ENCODE data around the gene INHBC.
"Not testable (repeated sequence)": the region's sequence is repeated elsewhere in the genome, so short reads cannot be mapped to it uniquely, and the experiment has no call there.

Gene INHBC

DNA sequence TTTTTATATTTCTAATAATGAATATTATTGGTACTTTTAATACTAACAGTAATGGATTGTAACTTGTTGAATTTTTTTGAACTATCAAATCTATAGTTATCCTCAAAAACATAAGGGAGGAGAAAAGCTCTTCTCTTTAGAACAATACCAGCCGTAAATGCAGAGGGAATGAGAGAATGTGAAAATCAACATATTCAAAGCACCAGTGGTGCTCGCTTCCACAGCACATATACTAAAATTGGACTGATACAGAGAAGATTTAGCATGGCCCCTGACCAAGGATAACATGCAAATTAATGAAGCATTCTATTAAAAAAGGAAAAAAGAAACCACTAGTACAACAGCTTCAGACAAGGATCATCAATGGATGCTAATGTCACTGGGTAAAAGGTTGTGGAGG, 19.5 kb upstream of the INHBC start:
- no peak for DNase-seq (ENCODE audit: low spot score in 2 of 2)
- Histone ChIP-seq H3K4me1 (peaks cover 7% of the 10 kb centered on the region), H3K9me3 (no peaks in the 10 kb centered on the region), H3K36me3 (replicated peaks) (no peaks in the 10 kb centered on the region; the same call in 1 of the 2 replicates), H3K27me3 (ENCODE audit: low read depth) (no peaks in the 10 kb centered on the region), H3K4me3 (no peak overlapping the region)
- in situ Hi-C loops (cut with MboI; ENCODE audit: low sequenced_read_pairs), result no loop called here

DNA sequence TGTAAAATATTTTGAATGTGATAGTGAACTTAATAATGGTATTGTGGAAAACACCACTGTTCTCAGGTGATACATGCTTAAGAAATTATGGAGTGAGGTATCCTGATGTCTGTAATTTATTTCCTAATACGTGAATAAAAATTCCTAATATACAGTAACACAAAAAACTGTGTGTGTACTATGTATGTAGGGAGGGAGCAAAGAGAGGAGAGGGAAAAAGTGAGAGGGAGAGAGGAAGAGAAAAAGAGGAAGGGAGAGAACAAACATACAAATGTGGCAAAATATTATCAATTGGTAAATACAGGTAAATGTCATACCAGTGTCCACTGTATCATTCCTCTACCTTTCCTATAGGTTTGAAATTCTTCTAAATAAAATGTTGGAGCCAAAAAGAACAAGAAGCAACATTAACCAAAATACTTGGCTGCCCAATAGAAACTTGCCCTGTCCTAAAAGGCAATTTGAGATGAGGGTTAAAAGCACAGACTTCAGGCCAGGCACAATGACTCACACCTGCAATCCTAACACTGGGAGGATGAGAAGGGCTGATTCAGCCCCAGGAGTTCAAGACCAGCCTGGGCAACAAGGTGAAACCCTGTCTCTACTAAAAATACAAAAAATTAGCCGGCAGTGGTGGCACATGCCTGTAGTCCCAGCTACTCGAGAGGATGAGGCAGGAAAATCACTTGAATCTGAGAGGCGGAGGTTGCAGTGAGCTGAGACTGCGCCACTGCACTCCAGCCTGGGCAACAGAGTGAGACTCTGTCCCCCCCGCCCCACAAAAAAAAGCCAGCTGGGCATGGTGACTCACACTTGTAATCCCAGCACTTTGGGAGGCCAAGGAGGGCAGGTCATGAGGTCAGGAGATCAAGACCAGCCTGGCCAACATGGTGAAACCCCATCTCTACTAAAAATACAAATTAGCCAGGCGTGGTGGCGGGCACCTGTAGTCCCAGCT, 18.3 kb upstream of the INHBC start:
- Histone ChIP-seq H3K4me1 (peaks cover 7% of the 10 kb centered on the region), H3K4me3 (no peak overlapping the region), H3K36me3 (replicated peaks) (no peaks in the 10 kb centered on the region; the same call in 1 of the 2 replicates), H3K27me3 (ENCODE audit: low read depth) (no peaks in the 10 kb centered on the region), H3K9me3 (no peaks in the 10 kb centered on the region)
- no peak for DNase-seq (ENCODE audit: low spot score in 2 of 2)
- in situ Hi-C loops (cut with MboI; ENCODE audit: low sequenced_read_pairs), result no loop called here

DNA sequence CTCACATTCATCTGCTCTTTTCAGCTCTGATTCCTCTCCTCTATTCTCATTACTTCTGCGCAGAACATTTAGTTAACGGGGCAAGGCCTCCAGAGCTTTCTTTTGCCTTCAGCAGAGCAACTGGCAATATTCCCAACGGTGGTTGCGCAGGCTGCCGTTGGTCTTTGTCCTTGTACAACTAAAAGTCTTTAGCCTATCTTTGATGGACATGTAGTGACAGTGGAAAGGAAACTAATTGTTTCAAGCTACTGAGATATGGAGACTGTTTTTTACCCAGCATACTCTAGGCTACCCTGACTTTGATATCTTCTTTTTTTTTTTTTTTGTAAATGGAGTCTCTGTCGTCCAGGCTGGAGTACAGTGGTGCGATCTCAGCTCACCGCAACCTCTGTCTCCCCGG, 16.3 kb upstream of the INHBC start:
- Histone ChIP-seq H3K9me3 (no peaks in the 10 kb centered on the region), H3K27me3 (ENCODE audit: low read depth) (no peaks in the 10 kb centered on the region), H3K4me1 (peaks cover 7% of the 10 kb centered on the region), H3K4me3 (no peak overlapping the region), H3K36me3 (replicated peaks) (peaks cover 10% of the 10 kb centered on the region)
- DNase-seq (ENCODE audit: low spot score in 2 of 2), result no peak
- in situ Hi-C loops (cut with MboI; ENCODE audit: low sequenced_read_pairs), result no loop called here

DNA sequence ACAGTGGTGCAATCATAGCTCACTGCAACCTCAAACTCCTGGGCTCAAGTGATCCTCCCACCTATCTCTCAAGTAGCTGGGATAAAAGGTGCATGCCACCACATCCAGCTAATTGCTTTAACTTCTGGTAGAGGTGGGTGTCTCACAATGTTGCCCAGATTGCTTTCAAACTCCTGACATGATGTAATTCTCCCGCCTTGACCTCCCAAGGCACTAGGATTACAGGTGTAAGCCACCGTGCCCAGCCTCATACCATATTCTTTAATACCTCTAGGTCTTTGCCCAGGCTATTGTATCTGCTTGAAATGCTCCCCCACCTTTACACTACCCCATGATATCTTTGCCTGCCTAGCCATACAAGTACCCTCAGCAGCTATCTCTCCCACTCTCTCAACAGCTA, 15.1 kb upstream of the INHBC start:
- DNase-seq (ENCODE audit: low spot score in 2 of 2), result no peak
- peaks cover 7% of the 10 kb centered on the region for H3K4me1 ChIP-seq
- H3K4me3 ChIP-seq, result no peak overlapping the region
- H3K27me3 ChIP-seq (ENCODE audit: low read depth), result no peaks in the 10 kb centered on the region
- in situ Hi-C loops (cut with MboI; ENCODE audit: low sequenced_read_pairs), result no loop called here
- H3K9me3 ChIP-seq, result no peaks in the 10 kb centered on the region
- peaks cover 10% of the 10 kb centered on the region for H3K36me3 ChIP-seq (replicated peaks)

DNA sequence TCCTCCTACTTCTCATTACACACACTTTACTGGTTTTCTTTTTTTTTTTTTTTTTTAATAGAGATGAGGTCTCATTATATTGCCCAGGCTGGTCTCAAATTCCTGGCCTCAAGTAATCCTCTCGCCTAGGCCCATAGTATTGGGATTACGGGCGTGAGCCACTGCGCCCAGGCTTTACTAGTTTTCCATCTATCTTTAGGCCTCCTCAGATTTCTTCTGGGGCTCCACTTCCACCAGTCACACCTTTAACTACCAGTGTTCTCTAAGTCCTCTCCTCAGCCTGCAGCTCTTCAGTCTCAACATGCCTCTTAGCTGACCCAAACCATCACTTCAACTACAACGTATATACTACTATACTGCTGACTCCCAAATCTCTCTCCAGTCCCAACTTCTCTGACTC, 14.1 kb upstream of the INHBC start:
- H3K9me3 ChIP-seq, result no peaks in the 10 kb centered on the region
- peaks cover 10% of the 10 kb centered on the region for H3K36me3 ChIP-seq (replicated peaks)
- no peak overlapping the region for H3K4me3 ChIP-seq
- DNase-seq (ENCODE audit: low spot score in 2 of 2), result no peak
- in situ Hi-C loops (cut with MboI; ENCODE audit: low sequenced_read_pairs), result no loop called here
- no peaks in the 10 kb centered on the region; the same call in 1 of the 2 replicates for H3K4me1 ChIP-seq
- H3K27me3 ChIP-seq (ENCODE audit: low read depth), result no peaks in the 10 kb centered on the region

DNA sequence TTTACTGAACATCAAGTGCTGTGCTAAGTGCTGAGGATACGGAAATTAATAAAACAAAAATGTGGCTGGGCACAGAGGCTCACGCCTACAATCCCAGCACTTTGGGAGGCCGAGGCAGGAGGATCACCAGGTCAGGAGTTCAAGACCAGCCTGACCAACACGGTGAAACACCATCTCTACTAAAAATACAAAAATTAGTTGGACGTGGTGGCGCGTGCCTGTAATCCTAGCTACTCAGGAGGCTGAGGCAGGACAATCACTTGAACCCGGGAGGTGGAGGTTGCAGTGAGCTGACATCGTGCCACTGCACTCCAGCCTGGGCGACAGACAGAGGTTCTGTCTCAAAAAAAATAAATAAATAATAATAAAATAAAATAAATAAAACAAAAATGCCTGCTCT, 7.6 kb upstream of the INHBC start:
- H3K4me1 ChIP-seq; DNase-seq (ENCODE audit: low spot score in 2 of 2); in situ Hi-C loops (cut with MboI; ENCODE audit: low sequenced_read_pairs); H3K27me3 ChIP-seq (ENCODE audit: low read depth); H3K9me3 ChIP-seq; H3K4me3 ChIP-seq: not testable (repeated sequence)
- peaks cover 11% of the 10 kb centered on the region for H3K36me3 ChIP-seq (replicated peaks)

DNA sequence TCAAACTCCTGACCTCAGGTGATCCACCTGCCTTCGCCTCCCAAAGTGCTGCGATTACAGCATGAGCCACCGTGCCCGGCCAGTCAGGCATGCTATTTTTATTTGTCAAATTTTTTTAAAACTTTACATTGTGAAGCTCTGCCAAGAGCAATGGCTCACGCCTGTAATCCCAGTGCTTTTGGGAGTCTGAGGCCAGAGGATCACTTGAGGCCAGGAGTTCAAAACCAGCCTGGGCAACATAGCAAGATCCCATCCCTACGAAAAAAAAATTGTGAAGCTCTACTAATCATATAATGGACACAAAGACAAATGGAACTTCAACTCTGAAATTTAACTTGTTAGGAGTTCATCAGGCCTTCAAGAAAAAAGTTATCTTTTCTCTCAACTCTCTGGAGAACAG, 5.6 kb upstream of the INHBC start:
- peaks cover 13% of the 10 kb centered on the region for H3K4me1 ChIP-seq
- in situ Hi-C loops (cut with MboI; ENCODE audit: low sequenced_read_pairs), result no loop called here
- peaks cover 3% of the 10 kb centered on the region; the same call in 1 of the 2 replicates for H3K36me3 ChIP-seq (replicated peaks)
- peak overlapping the region; percentile 50 for H3K4me3 ChIP-seq
- DNase-seq (ENCODE audit: low spot score in 2 of 2), result no peak
- H3K27me3 ChIP-seq (ENCODE audit: low read depth), result no peaks in the 10 kb centered on the region
- H3K9me3 ChIP-seq, result no peaks in the 10 kb centered on the region

DNA sequence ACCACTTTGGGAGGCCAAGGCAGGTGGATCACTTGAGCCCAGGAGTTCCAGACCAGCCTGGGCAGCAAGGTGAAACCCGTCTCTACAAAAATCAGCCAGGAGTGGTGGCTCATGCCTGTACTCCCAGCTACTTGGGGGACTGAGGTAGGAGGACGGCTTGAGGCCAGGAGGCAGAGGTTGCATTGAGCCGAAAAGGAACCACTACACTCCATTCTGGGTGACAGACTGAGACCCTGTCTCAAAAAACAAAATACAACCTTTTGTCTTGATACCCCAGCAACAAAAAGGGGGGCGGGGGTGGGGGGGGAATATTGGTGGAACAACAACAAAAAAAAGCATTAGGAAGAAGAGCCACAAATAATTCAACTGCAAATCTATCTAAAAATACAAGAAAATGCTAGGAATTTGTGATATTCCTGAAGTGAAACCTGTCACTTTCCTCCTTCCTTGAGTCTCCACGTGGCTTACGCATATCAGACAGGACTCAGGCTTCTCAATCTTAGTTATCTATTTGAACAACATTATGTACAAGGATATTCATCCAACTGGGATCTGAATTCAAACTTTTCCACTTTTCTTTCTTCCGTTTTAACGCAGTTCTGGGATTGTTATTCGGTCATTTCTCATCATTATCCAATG, 5.0 kb upstream of the INHBC start:
- H3K36me3 ChIP-seq (replicated peaks), result peaks cover 3% of the 10 kb centered on the region; the same call in 1 of the 2 replicates
- H3K9me3 ChIP-seq, result no peaks in the 10 kb centered on the region
- peaks cover 13% of the 10 kb centered on the region for H3K4me1 ChIP-seq
- in situ Hi-C loops (cut with MboI; ENCODE audit: low sequenced_read_pairs), result no loop called here
- H3K27me3 ChIP-seq (ENCODE audit: low read depth), result no peaks in the 10 kb centered on the region
- DNase-seq (ENCODE audit: low spot score in 2 of 2), result peak in 1 of 2 experiments; percentile 24
- peak overlapping the region; percentile 50 for H3K4me3 ChIP-seq

DNA sequence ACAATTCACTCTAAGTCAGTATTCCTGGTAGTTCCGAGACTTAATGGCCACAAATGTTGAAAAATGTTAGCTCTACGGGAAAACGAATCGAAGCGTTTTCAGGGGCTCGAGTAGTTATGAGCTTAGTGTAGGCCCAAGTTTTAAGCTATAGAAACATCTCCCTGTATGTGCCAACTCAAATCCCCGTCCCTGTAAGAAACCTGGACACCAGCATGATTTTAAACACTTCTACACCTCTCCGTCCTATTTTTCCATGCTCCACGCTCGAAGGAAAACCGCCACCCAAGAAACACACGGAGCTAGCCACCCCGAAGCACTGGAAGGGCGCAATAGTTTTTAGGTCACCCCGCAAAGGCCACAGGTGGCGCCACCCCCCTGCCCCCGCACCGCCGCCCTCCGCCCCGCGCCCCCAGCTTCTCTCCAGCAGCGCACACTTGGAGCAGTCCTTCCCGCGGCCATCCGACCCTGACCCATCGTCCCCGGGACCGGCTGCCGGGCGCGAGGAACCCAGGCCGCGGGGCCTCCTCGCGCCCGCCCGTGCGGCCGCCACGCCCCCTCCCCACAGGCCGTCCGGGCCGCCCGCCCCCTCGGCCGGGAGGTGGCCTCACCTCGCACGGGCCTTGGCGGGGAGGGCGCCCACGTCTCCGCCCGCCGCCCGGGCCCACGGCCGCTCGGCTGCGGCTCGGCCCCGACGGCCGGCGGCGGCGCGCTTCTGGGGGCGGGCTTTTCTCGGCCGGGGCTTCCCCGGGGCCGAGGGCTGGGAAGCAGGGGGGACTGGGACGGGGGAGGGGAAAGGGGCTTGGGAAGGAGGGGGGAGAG, 4.3 kb upstream of the INHBC start:
- Histone ChIP-seq H3K4me1 (peaks cover 13% of the 10 kb centered on the region), H3K27me3 (ENCODE audit: low read depth) (no peaks in the 10 kb centered on the region), H3K9me3 (no peaks in the 10 kb centered on the region), H3K4me3 (peak overlapping the region; percentile 50), H3K36me3 (replicated peaks) (peaks cover 3% of the 10 kb centered on the region; the same call in 1 of the 2 replicates)
- peak in 1 of 2 experiments; percentile 36 for DNase-seq (ENCODE audit: low spot score in 2 of 2)
- in situ Hi-C loops (cut with MboI; ENCODE audit: low sequenced_read_pairs), result no loop called here

DNA sequence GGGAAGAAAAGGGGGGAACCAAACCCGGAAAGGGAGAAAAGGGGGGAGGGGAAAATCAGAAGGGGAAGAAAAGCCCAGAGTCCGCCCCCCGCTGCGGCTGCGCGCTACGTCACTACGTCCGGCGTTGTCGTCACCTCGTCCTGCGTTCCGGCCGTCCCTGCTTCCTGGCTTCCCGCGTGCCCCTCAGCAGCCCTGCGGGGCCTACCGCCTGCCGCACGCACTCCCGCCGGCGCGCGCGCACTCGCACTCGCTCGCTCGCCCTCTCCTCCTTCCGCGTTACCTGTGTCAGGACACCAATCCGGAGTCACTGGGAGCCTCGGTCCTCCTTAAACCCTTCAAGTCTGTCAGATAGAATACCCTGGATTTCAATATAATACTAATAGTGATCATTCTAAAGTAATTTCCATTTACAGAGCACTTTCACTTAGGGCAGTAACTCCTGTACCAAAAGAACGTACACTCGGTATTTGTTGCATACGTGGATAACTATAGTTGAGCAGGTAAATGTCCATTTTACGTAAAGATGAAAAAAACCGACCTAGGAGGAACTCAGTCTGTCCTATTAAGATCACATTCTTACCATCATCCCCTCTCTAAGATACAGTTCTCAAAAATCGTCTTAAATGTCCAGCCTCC, 3.5 kb upstream of the INHBC start, which contains the start of gene R3HDM2:
Gene R3HDM2 (minus strand): TSS at position 113 of the 636 bp plus-strand sequence. CDS start 120,615 bp downstream, outside the sequence.
- DNase-seq (ENCODE audit: low spot score in 2 of 2), result peak; percentile 92 to 96
- Histone ChIP-seq H3K27me3 (ENCODE audit: low read depth) (no peaks in the 10 kb centered on the region), H3K4me3 (peak within 1 kb of the TSS; percentile 50), H3K36me3 (replicated peaks) (no peaks in the 10 kb centered on the region), H3K9me3 (no peaks in the 10 kb centered on the region), H3K4me1 (peaks cover 13% of the 10 kb centered on the region)
- in situ Hi-C loops (cut with MboI; ENCODE audit: low sequenced_read_pairs), result no loop called here

DNA sequence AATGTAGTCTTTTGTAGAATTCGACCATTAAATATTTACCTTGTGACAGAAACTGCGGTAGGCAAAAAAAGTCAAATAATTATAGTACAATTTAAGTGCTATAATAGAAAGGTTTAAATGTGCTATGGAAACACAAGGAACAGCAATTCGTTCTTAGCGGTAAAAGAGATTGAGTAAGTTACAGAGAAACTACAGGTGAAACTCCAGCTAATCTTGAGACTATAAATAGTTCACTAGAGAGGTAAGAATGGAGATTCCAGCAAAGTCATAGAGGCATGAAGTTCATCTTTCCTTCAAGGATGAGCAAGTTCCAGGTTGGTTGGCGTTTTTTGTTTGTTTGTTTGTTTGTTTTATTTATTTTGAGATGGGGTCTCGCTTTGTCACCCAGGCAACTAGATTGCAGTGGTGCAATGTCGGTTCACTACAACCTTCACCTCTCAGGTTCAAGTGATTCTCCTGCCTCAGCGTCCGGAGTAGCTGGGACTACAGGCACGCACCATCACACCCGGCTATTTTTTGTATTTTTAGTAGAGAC, 2.9 kb upstream of the INHBC start:
- Histone ChIP-seq H3K4me3 (no peak overlapping the region; the same call in 1 of the 2 replicates), H3K4me1 (peaks cover 13% of the 10 kb centered on the region), H3K9me3 (no peaks in the 10 kb centered on the region), H3K36me3 (replicated peaks) (no peaks in the 10 kb centered on the region), H3K27me3 (ENCODE audit: low read depth) (no peaks in the 10 kb centered on the region)
- in situ Hi-C loops (cut with MboI; ENCODE audit: low sequenced_read_pairs), result no loop called here
- DNase-seq (ENCODE audit: low spot score in 2 of 2), result no peak

DNA sequence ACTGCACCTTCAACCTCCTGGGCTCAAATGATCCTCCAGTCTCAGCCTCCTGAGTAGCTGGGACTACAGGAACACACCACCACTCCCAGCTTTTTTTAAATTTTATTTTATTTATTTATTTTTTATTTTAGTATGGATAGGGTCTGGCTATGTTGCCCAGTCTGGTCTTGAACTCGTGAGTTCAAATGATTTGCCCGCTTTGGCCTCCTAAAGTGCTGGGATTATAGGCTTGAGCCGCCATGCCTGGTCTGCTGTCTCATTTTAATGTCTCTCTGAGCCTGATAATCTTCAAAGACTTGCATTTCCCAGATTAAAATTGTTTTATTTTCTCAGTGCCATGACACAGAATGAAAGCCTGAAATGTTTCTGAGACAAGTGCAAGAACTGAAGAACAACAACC, 1.2 kb upstream of the INHBC start:
- in situ Hi-C loops (cut with MboI; ENCODE audit: low sequenced_read_pairs), result no loop called here
- H3K4me1 ChIP-seq, result peaks cover 13% of the 10 kb centered on the region

DNA sequence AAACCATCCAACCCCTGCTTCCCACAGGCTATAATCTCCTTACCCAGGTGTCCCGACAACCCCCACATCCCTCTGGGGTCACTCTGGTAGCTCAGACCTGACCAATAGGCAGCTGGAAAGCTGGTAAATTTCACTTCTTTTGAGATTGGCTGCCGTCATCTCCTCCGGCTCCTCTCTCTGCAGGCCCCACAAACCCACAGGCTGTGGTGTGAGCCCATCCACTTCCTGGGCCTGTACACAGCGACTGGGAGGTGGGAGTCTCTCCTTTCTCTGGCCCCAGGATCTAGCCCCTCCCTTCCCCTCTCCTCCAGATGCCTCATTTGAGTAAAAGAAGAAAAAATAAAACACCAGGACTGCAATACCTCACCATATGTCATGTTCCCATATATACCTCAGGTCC, 709 bp downstream of the INHBC start:
- no peaks in the 10 kb centered on the region for H3K27me3 ChIP-seq (ENCODE audit: low read depth)
- no peaks in the 10 kb centered on the region for H3K36me3 ChIP-seq (replicated peaks)
- in situ Hi-C loops (cut with MboI; ENCODE audit: low sequenced_read_pairs), result no loop called here
- H3K9me3 ChIP-seq, result no peaks in the 10 kb centered on the region
- no peak overlapping the region for H3K4me3 ChIP-seq
- DNase-seq (ENCODE audit: low spot score in 2 of 2), result no peak
- peaks cover 14% of the 10 kb centered on the region for H3K4me1 ChIP-seq

More for the DNA sequence above, 1.2 kb upstream of the INHBC start:
- H3K27me3 ChIP-seq (ENCODE audit: low read depth), result no peaks in the 10 kb centered on the region
- no peak for DNase-seq (ENCODE audit: low spot score in 2 of 2)
- no peak overlapping the region for H3K4me3 ChIP-seq
- H3K36me3 ChIP-seq (replicated peaks), result no peaks in the 10 kb centered on the region
- H3K9me3 ChIP-seq, result no peaks in the 10 kb centered on the region

All from HAP-1 (cell line).